ENCODE data around the gene MICAL2.

MICAL2 gene

DNA sequence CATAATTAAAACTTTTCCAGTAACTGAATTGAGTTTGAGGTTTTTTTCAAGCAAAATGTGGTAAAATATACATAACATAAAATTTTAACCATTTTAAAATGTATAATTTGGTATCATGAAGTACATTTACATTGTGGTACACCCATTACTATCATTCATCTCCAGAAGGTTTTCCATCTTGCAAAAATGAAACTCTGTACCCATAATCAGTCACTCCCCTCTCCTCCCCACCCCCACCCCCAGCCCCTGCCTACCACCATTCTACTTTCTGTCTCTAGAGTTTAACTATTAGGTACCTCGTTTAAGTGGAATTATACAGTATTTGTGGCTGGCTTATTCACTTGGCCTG is 63.7 kb downstream of the MICAL2 start:
- DNase-seq: peak; percentile 70

DNA sequence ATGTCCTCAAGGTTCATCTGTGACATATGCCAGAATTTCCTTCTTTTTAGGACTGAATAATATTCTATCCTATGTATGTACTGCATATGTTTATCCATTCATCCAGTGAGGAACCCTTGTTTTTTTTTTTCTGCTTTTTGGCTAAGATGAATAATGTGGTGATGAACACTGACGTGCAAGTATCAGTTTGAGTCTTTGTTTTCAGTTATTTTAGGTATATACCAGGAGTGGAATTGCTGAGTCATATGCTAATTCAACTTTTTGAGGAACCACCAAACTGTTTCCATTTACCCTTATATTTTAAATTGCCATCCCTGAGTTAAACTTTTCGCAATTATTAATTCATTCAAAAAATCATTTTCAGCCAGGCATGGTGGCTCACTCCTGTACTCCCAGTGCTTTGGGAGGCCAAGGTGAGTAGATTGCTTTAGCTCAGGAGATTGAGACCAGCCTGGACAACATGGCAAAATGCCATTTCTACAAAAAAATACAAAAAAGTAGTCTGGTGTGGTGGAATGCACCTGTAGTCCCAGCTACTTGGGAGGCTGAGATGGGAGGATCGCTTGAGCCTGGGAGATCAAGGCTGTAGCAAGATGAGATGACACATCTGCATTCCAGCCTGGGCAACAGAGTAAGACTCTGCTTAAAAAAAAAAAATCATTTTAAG is 64.2 kb downstream of the MICAL2 start:
- peak; percentile 89 for DNase-seq

DNA sequence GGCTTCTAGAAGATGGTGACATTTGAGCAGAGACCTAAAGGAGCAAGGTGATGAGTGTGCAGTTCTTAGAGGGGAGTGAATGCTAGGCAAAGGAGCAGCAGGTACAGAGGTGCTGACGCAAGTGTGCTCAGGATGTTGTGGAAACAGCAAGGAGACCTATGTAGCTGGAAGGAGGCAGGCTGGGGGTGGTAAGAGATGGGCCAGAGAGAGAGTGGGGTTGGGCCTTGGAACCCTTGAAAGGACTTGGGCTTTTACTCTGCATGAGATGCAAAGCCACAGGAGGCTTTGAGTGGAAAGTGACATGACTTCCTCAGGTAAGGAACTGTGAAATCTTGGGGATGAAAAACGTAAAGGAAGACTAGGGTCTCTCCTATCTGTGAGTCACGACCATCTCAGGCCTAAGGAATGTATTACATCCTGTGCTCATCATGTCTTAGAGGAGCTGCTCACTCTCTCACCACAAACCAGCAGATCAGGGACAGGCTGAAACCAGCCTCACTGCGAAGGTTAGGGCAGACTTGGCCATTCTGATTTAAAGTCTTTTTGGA is 65.4 kb downstream of the MICAL2 start:
- no peak for DNase-seq

DNA sequence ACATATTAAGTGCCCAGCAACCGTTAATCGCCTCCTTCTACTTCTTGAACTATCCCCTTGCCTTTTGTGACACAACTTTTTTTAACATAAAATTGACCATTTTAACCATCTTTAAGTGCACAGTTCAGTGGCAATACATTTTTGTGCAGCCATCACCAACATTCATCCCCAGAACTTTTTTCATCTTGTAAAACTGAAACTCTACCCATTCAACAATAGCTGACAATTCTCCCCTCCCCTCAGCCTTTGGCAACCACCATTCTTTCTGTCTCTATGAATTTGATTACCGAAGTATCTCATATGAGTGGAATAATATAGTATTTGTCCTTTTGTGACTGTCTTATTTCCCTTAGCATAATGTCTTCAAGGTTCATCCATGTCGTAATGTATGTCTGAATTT is 66.0 kb downstream of the MICAL2 start:
- no peak for DNase-seq

DNA sequence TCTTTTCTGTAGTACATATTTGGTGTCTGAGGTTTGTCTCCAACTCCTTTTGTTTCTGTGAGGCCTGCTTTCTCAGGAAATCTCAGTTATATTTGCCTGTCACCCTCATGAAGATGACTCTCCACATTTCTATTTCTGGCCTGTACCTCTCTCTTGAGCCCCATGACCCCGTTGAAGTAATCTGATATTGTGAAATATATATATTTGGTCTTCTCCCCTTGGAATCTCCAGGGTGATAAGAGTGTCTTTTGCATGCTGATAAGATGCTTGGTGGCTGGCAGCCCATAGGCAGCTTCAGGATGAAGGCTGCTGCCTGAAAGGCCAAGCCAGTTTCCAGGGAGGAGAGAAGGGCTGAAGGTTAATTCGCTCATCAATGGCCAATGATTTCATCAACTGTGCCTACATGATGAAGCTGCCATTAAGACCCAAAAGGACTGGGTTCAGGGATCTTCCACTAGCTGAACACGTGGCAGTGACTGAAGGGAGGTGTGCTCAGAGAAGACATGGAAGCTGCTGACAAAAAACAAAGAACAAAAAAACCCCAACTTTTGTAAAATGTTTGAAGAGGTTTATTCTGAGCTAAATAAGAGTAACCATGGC is 67.4 kb downstream of the MICAL2 start:
- peak; percentile 31 for DNase-seq

DNA sequence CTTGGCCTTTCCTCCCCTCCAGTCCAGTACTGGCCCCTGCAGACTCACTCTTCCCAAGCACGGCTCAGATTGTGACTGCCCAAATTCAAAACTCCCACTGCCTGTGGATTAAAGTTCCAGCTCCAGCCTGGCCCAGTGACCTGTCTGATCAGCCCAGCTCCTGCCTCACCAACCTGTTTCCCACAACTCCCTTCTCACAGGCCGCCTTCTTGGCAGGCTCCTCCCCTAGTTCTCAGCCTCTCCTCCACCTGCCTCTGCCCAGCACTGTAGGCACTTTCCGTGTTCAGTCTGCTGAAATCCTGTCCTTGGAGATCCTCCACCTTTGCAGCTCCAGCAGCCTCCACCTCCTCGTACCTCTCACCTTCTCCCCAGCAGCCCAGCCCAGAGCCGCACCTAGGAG is 68.6 kb downstream of the MICAL2 start:
- DNase-seq: no peak

DNA sequence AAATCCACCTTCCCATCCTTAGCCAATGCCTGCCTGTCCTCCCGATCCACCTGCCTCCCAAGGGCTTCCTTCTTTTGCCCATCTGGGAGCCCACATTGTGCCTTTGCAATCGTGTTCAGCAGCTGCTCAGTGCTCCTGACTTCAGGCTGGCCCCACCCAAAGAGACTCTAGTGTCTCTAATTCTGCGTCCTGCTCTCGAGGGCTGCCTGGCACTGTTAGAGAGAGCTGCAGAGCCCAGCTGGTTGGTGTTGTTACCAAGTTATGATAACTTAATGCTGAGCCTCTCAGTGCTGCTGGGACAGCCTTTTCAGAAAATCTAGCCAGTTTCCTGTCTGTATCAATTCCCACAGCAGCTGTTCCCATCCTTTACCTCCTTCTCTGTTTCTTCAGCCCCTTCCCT is 69.1 kb downstream of the MICAL2 start:
- peak; percentile 53 for DNase-seq

DNA sequence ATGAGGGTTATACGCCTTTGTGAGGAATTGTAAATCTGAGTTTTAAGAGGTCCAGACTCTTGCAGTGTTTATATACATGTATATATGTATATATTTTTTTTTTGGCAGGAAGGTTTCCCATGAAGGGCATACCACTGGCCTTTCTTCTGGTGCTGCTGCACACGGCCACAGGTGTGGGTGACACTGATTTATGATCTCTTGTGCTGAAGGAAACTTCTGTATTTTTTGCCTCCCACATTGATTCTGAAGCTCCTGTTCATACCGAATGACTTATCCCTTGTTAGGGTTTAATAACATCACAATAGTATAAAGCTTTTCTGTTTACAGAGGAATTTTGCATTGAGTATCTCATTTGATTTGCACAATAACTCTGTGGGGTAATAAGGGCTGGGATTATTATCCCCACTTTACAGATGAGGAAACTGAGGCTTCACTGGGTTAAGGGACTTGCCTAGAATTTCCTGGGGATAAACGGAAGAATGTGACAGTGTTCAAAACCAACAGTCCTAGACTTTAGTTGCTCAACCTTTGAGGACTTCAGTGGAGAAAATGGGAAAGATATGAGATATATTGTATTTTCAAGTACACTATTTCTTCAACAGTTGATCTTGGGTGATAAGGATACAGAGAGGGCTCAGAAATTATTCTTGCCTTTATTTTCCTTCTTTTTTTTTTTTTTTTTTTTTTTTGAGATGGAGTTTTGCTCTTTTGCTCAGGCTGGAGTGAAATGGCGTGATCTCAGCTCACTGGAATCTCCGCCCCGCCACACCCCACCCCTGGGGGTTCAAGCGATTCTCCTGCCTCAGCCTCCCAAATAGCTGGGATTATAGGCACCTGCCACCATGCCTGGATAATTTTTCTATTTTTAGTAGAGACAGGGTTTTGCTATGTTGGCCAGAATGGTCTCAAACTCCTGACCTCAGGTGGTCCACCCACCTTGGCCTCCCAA is 70.1 kb downstream of the MICAL2 start:
- no peak for DNase-seq

DNA sequence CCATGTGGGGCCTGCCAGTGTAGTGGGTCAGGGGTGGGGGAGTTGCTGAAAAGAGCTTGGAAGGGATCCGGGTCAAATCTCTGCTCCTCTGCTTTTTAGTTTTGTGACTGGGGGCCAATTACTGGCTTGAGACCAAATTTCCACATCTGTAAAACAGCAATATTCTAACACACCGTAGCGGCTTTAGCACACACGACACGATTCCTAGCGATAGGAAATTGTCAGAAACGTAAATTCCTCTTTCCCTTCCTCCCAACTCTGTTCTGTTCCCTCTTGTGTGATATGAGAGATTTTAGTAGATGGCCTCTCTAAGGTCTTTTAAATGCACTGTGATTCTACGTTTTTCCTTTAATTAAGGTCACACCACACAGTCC is 71.9 kb downstream of the MICAL2 start:
- DNase-seq: no peak

DNA sequence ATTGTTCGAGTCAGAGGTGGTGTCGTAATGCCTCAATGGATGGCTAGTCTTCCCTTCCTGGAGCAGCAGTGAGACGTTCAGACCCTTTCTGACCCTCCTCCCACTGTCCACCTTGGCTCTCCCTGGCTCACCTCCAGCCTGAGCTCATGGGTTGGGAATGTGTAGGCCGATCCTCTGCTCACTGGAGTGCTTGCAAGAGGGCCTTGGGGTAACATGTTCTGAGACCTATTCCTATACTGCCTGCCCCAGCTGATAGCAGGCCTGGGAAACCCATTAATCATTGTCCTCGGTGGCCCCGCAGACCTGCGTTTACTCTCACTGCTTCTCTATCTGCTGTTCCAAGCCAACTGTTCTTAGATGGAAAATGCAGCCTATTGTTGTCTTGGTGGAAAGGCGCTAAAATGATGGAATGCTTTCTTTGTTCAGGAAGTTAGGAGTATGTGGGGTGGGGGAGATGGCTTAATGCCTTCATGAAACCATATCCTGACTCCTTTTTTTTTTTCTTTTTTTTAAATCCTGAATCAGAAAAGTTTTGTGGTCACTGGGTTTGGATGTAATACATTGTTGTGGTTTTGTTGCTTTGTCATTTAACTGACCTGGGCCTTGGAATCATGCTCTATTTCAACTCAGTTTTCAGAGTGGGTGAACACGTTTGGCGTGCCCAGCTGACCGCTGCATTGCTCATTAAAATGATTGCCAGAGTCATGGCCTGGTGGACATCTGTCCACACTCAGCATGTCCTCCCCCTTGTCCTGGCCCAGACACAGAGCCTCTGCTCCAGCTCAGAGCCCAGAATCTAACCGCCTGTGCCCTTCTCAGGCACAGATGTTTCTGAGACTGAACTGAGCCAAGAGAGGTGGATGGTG is 72.5 kb downstream of the MICAL2 start:
- peak; percentile 42 for DNase-seq

DNA sequence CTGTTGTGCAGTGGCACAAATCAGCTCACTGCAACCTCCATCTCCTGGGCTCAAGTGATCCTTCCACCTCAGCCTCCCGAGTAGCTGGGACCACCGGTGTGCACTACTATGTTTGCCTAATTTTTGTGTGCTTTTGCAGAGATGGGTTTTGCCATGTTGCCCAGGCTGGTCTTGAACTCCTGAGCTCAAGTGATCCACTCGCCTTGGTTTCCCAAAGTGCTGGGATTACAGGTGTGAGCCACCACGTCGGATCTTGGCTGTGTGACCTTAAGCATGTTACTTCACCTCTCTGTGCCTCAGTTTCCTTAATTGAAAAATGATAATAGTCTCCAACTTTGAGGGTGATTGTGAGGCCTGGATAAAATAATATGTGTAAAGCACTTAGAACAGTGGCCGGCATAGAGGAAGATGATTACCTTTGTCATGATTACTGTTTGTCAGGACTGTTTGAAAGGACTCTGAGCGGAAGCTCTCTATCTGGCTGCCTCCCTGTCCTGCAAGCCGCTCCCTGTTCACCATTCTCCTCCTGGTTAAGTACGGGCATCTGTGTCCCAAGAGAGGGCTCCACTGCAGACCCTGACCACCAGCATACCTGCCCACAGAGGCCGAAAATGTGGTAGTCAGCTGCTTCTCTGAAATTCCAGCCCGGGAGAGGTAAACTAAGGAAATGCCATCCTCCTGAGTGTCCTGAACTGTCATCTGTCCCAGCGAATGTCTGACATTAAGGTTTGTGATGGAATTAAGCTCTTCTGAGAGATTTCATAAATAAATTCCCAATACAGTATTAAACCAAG is 73.6 kb downstream of the MICAL2 start:
- DNase-seq: no peak

DNA sequence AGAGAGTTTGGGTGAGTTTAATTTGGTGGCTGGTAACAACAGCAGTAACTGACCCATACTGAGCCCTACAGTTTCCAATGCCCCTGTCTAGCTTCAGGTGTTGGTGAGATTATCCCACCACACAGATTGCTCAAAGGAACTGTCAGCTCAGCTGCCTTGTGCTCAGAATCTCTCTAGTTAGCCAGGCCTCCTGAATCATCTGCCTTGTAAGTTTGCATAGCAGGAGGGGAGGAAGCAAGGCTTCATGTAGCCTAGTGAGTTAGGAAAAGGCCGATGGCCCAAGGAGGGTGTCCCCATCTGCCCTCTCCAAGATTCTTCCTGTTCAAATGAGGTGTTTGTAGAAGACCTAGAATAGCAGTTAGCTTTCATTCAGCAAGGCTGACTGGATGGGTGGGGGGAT is 74.3 kb downstream of the MICAL2 start:
- no peak for DNase-seq

DNA sequence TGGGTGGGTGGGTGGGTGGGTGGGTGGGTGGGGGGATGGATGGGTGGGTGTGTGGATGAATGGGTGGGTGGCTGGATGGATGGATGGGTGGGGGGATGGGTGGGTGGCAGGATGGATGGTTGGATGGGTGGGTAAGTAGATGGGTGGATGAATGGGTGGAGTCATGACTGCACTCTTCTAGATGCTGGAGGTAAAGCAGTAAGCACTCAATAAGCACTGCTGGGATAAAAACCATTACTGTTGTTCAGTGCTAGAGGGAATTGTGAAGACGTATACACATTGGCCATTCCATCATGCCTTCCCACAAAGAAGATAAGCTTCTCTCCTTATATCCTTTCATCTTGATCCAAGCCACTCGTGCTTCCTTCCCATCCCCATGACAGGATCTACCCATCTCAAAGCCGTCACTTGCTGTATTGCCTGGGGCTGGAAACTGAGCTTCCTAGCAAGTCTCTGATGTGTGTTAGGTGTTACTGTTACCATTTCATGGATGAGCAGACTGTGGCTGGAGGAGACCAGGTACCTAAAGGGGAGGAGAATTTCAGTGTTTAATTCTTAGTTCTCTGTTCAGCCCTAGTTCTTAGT is 74.8 kb downstream of the MICAL2 start:
- no peak for DNase-seq

DNA sequence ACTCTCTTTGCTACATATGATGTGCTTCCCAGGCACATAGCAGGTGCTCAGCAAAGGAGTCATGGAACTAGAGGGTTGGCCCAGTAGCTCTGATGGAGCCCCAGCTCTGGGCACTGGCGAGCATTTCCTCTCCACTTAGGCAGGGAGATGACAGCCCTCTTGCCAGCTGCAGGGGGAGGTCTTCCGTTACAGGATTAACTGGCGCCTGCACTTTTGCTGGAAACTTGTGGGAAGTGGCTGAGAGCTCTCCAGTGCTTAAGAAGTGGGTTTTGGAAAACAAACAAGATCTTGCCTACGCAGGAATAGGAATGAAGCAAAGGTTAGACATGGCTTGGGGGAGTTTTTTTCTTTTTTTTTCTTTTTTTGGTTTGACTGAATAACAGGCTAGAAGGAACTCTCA is 75.5 kb downstream of the MICAL2 start:
- DNase-seq: no peak

DNA sequence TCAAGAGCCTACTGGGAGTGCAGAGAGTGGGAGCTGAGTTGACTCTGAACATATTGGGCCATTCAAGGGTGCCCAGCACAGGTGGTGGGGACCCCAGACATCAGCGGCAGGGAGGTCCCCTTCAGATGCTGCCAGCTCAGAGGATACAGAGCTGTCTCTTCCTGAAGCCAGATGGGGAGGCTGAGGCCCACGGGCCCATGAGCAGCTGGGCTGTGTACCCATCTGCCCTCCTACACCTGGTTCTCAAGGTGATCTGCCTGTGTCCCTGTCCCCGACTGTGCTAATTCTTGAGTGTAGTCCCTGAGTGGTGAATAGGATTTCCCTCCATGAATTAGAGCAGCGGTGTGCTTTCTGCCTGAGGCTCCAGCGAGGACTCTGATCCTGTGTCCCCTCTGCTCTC is 76.3 kb downstream of the MICAL2 start:
- DNase-seq: no peak

DNA sequence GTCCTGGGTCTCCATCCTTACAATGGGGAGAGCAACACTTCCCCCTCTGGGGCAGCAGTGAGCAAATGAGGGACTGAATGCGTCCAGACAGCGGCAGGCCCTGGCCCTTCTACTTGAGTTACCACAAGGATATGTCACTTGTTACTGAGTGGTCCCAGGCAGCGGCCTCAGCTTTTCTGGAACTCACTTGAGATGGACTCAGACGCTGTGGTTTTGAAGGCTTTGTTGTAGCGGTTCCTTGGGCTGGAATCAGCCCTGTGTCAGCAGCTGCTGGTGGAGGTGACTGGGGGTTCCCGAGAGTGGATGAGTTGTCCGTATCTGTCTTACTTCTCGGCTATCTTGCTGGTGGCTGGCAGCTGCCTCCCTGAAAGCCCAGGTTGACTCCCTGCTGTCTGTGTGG is 77.0 kb downstream of the MICAL2 start:
- DNase-seq: no peak

DNA sequence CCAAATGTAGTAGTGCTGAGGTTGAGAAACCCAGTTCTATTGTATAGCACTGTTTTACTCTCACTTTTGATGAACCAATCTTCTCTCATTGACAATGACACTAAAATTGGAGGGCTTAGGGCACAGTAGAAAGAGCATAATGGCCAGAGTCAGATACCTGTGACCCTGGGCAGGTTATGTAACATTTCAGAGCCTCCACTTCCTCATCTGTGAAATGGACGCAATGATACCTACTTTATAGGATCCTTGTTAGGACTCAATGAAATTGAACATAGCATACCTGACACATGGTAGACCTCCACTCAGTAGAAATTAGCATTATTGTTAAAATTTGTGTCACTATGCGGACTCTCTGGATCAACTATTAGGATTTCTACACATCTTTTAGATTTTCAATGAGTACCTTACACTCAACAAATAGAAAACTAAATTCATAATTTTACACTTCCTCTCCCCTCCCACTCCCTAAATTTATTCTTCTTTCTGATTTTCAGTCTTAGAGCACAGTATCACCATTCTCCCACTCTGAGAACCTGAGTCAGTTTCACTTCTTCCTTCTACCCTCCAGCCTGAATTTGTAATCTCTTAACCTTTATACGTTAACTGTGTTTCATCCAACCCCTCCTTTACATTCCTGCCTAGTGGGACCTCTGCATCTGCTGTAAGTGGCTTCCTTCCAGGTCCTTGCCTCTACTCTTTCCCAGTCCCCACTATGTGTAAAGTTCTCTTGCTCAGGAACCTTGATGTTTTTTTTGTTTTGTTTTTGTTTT is 78.3 kb downstream of the MICAL2 start:
- DNase-seq: no peak

DNA sequence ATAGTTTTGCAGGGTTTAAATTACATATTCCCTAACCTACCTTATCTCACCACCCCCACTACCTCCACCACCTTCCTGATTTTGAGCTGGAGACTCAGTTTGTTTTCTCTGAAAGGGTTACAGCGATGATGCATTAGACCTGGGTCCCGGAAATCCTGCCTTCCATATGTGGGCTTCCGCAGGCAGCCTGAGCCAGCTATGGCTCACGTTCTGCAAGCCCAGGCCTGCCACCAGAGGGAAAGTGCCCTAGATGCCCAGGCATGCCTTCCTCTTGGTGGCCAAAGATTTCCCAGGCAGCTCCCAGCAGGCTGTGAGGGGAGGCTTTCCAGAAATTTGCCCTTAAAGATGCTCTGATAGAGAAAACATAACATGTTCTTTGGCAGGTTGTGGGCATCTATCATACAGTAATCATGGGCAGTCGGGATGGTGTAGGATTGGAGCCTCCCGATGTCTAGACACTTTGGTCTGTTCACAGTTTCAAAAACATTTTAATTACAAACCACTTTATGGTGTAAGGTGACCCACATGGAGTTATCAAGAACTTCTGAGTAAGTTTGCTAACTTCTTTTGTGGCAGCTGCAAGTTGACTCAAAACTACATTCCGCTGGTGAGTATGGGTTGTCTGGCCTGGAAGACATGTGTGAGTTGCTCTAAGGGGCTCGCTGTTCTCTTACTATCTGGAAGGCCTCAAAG is 79.3 kb downstream of the MICAL2 start:
- DNase-seq: no peak

DNA sequence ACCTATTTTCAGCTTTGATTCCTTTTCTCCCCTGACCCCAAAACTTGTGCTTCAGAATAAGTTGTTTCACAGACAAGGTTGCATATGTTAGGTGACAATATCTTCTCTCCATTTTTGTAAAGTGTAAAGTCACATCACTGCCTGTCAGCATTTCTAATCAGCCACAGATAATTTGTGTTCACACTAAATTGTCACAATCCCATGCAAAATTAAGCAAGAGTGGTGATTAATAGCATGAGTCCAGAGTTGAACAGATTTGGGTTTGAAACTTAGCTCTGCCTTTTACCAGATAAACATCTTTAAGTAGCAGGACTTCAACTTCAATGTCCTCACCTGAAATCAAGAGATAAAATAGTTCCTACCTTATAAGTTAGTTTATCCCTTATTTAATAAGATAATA is 80.1 kb downstream of the MICAL2 start:
- no peak for DNase-seq
